AG04449 (cell line): ENCODE measurements around the gene THOP1.

ENCODE experiments used
- CTCF ChIA-PET: fragments of 350-600 bp; formaldehyde crosslinking; extraction: SDS; loops from one replicate; lab custom pipeline; 2021; ENCODE audit warnings: antibody characterized with exemption; lab: Yijun Ruan, JAX
- POLR2A ChIA-PET: fragments of 400-600, 350-600 bp; formaldehyde crosslinking; extraction: SDS; loops from one replicate; lab custom pipeline; 2020; ENCODE audit warnings: antibody characterized with exemption, inconsistent platforms; lab: Yijun Ruan, JAX
- DNase-seq: peaks from one replicate; pipeline ENCODE4 v3.0.0-alpha.2; 2010; ENCODE audit warnings: low read depth, low spot score
- H3K4me3 ChIP-seq: 2 replicates; pipeline ENCODE4 v1.5.1; 2011; ENCODE audit warnings: low read depth, mild to moderate bottlenecking, control low read depth, low read length
- TF ChIP-seq, protein P1 (sequence below): IDR thresholded peaks from one replicate; pipeline ENCODE4 v1.5.1; 2011; ENCODE audit warnings: mild to moderate bottlenecking, moderate library complexity, low read length, control low read depth, inconsistent platforms; ENCODE audit not compliant: insufficient read depth; ENCODE audit errors: missing control alignments

Gene THOP1

GRCh38 chr19:2845107-2845506, 59.8 kb downstream of the THOP1 start:
- H3K4me3 ChIP-seq: no peak overlapping the region

DNA sequence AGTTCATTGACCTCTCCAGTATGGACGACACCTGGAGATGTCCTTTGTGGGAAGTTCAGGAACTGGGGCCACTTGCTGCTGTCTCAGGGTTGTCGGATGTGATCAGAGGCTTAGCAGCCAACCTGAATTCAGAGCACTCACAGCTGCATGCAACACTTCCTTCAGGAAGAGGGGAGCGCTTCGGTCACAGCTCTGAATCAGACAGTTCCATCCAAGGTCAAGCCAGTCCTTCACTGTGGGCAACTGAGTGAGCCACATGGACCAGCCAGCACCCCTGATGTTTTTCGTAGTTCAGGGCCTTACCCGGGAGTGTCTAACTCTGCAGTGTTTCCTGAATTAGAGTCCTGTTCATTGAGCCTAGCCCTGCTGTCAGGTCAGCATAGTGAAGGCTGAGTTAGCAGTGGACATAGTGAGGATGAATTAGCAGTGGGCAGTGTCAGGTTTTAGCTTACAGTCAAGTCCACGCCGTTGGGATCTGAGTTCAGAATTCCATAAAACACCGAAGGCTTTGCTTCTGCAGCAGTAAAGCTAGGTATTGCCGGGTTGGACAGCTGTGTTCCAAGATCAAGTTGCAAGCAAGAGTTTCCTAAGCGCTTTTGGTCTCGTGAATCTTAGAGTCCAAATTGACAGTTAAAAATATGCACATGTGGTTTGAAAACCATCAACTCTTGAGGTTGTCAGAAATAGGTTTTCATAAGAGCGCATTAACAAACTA, 61.0 kb downstream of the THOP1 start:
- POLR2A ChIA-PET: no interaction called here
- no peak for DNase-seq
- TF ChIP-seq, protein P1, sequence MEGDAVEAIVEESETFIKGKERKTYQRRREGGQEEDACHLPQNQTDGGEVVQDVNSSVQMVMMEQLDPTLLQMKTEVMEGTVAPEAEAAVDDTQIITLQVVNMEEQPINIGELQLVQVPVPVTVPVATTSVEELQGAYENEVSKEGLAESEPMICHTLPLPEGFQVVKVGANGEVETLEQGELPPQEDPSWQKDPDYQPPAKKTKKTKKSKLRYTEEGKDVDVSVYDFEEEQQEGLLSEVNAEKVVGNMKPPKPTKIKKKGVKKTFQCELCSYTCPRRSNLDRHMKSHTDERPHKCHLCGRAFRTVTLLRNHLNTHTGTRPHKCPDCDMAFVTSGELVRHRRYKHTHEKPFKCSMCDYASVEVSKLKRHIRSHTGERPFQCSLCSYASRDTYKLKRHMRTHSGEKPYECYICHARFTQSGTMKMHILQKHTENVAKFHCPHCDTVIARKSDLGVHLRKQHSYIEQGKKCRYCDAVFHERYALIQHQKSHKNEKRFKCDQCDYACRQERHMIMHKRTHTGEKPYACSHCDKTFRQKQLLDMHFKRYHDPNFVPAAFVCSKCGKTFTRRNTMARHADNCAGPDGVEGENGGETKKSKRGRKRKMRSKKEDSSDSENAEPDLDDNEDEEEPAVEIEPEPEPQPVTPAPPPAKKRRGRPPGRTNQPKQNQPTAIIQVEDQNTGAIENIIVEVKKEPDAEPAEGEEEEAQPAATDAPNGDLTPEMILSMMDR: no peak
- CTCF ChIA-PET: interaction anchor here (0.7 to 1.3 kb wide), 2 partner anchors 24 to 25 kb away, joined by 3 to 4 read pairs; no protein-coding TSS in a partner anchor
- no peak overlapping the region for H3K4me3 ChIP-seq

More at GRCh38 chr19:2845107-2845506, 59.8 kb downstream of the THOP1 start:
- TF ChIP-seq, protein P1: no peak
- no peak for DNase-seq
- POLR2A ChIA-PET: no interaction called here
- CTCF ChIA-PET: interaction anchor here (1.0 kb wide), 1 partner anchor 38 kb away, joined by 3 read pairs; no protein-coding TSS in a partner anchor

GRCh38 chr19:2847507-2847906, 62.2 kb downstream of the THOP1 start:
- TF ChIP-seq, protein P1: no peak
- CTCF ChIA-PET: interaction anchor here (1.0 kb wide), 1 partner anchor 38 kb away, joined by 3 read pairs; no protein-coding TSS in a partner anchor
- no peak overlapping the region for H3K4me3 ChIP-seq
- DNase-seq: no peak
- POLR2A ChIA-PET: no interaction called here

GRCh38 chr19:2848616-2849015, 63.3 kb downstream of the THOP1 start:
- ChIA-PET POLR2A (no interaction called here), CTCF (interaction anchor here (0.9 kb wide), 1 partner anchor 39 kb away, joined by 3 read pairs; no protein-coding TSS in a partner anchor)
- H3K4me3 ChIP-seq: no peak overlapping the region
- peak; percentile 38 for DNase-seq
- TF ChIP-seq, protein P1: no peak

DNA sequence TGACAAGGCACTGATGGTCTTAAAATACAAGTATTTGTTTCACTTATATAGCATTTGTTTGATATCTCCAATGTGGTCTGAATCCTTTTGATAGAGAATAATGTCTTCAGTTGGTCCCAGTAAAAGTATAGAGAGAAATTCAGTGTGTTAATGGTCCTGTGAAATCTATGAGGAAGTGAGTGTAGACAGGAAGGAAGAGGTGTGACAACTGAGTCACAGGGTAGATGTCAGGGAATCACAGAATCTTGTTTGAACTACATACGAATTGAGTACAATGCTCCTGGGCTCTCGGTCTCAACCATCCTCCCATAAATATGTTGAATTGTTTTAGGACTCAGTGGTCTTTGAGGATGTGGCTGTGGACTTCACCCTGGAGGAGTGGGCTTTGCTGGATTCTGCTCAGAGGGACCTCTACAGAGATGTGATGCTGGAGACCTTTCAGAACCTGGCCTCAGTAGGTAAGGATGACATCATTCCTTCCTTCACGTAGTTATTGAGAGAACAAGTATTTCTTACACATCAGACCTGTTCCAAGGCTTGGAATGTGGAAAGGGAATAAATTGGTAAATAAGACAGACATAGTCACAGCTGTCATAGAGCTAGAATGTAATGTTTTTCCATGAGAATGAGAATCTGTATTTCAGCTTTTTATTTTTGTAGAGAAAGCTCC, 65.1 kb downstream of the THOP1 start:
- TF ChIP-seq, protein P1: no peak
- POLR2A ChIA-PET: no interaction called here
- no peak overlapping the region for H3K4me3 ChIP-seq
- no peak for DNase-seq
- CTCF ChIA-PET: interaction anchor here (1.0 to 2.5 kb wide), 3 partner anchors 9 to 37 kb away, joined by 3 to 9 read pairs (median 5); partner anchors contain the start of gene ZNF555

GRCh38 chr19:2852598-2852997, 67.3 kb downstream of the THOP1 start:
- POLR2A ChIA-PET: no interaction called here
- CTCF ChIA-PET: interaction anchor here (0.6 kb wide), 1 partner anchor 12 kb away, joined by 3 read pairs; no protein-coding TSS in a partner anchor
- H3K4me3 ChIP-seq: no peak overlapping the region

More at GRCh38 chr19:2852598-2852997, 67.3 kb downstream of the THOP1 start:
- no peak for DNase-seq
- TF ChIP-seq, protein P1: no peak
